IMR-90 (cell line): Measurements from ENCODE around the gene PERM1. TPM values are rescaled to one million over a fixed set of nuclear protein-coding genes. Genes with fewer than 3 reads are reported as not detected.

Source experiments
- ATAC-seq: fragments of 200-7000 bp; cut with Tn5 transposase; 2 replicates; pipeline ENCODE4 v1.9.1; 2020; ENCODE audit warnings: low read depth, mild to moderate bottlenecking, moderate library complexity
- BruUV-seq: library from RNA; stranded (reverse); fragments of 400-500 nt; replicated peaks from 2 replicates; lab custom pipeline; 2021; lab: Mats Ljungman, UMichigan
- CTCF ChIA-PET: fragments of 300-600 bp; formaldehyde crosslinking; extraction: SDS; loops from one replicate; lab custom pipeline; 2021; ENCODE audit warnings: antibody characterized with exemption; lab: Yijun Ruan, JAX
- POLR2A ChIA-PET: fragments of 300-600 bp; sonication (Branson Sonifier 250); formaldehyde crosslinking; loops from one replicate; lab custom pipeline; 2022; ENCODE audit warnings: antibody characterized with exemption; ENCODE audit not compliant: unreplicated experiment; lab: Charles Lee
- DNase-seq: peaks from one replicate; pipeline ENCODE4 v3.0.0; 2013
- H2AFZ ChIP-seq: replicated peaks from 2 replicates; pipeline ENCODE3; 2013; ENCODE audit warnings: low read length, mild to moderate bottlenecking; ENCODE audit not compliant: poor library complexity
- H2AK5ac ChIP-seq: 2 replicates; pipeline ENCODE4 v1.6.1; 2013; ENCODE audit warnings: low read depth, low read length, inconsistent platforms
- H2AK9ac ChIP-seq: replicated peaks from 2 replicates; pipeline ENCODE3; 2013; ENCODE audit warnings: mild to moderate bottlenecking, low read depth, low read length, moderate library complexity; ENCODE audit not compliant: poor library complexity
- H2BK120ac ChIP-seq: 2 replicates; pipeline ENCODE4 v1.6.1; 2013; ENCODE audit warnings: low read depth, low read length, inconsistent platforms
- H2BK15ac ChIP-seq: 3 replicates; pipeline ENCODE4 v1.6.1; 2013; ENCODE audit warnings: low read depth, low read length, inconsistent platforms
- H2BK20ac ChIP-seq: 2 replicates; pipeline ENCODE4 v1.6.1; 2013; ENCODE audit warnings: low read depth, mild to moderate bottlenecking, inconsistent platforms, low read length, moderate library complexity
- H2BK5ac ChIP-seq: 2 replicates; pipeline ENCODE4 v1.6.1; 2013; ENCODE audit warnings: mild to moderate bottlenecking, low read depth, low read length, inconsistent platforms; ENCODE audit not compliant: poor library complexity, severe bottlenecking
- H3K14ac ChIP-seq: replicated peaks from 2 replicates; pipeline ENCODE4 v1.6.1; 2013; ENCODE audit warnings: low read depth, low read length, inconsistent platforms
- H3K18ac ChIP-seq: 2 replicates; pipeline ENCODE4 v1.6.1; 2013; ENCODE audit warnings: low read depth, low read length, control low read depth
- H3K23ac ChIP-seq: 2 replicates; pipeline ENCODE4 v1.6.1; 2013; ENCODE audit warnings: low read depth, low read length, inconsistent platforms
- H3K27ac ChIP-seq: 2 replicates; pipeline ENCODE4 v1.5.1; 2013; ENCODE audit warnings: mild to moderate bottlenecking, control low read depth, low read length; ENCODE audit not compliant: insufficient read depth
- H3K27me3 ChIP-seq: 2 replicates; pipeline ENCODE4 v1.6.1; 2013; ENCODE audit warnings: low read length; ENCODE audit not compliant: control insufficient read depth, insufficient read depth
- H3K36me3 ChIP-seq: 2 replicates; pipeline ENCODE4 v1.6.1; 2013; ENCODE audit warnings: low read length, mixed read lengths; ENCODE audit not compliant: control insufficient read depth, insufficient read depth
- H3K4ac ChIP-seq: 2 replicates; pipeline ENCODE4 v1.6.1; 2013; ENCODE audit warnings: low read depth, low read length, inconsistent platforms
- H3K4me1 ChIP-seq: 2 replicates; pipeline ENCODE4 v1.6.1; 2013; ENCODE audit warnings: low read length, mixed read lengths; ENCODE audit not compliant: control insufficient read depth, insufficient read depth
- H3K4me2 ChIP-seq: 2 replicates; pipeline ENCODE4 v1.6.1; 2013; ENCODE audit warnings: low read depth, mild to moderate bottlenecking, control low read depth, low read length, moderate library complexity
- H3K4me3 ChIP-seq: 2 replicates; pipeline ENCODE4 v1.5.1; 2013; ENCODE audit warnings: low read depth, mild to moderate bottlenecking, control low read depth, low read length, moderate library complexity; ENCODE audit not compliant: insufficient read depth
- H3K56ac ChIP-seq: 2 replicates; pipeline ENCODE4 v1.6.1; 2013; ENCODE audit warnings: low read length, inconsistent platforms; ENCODE audit not compliant: insufficient read depth; ENCODE audit errors: extremely low read depth
- H3K79me1 ChIP-seq, 2 experiments: 2 replicates each; pipeline ENCODE4 v1.6.1; 2013; ENCODE audit warnings: low read length in 2 of 2, inconsistent platforms in 1 of 2, low read depth in 1 of 2
- H3K9ac ChIP-seq: 2 replicates; pipeline ENCODE4 v1.6.1; 2013; ENCODE audit warnings: low read depth, low read length, control low read depth
- H3K9me1 ChIP-seq: 2 replicates; pipeline ENCODE4 v1.6.1; 2013; ENCODE audit warnings: low read length, inconsistent platforms; ENCODE audit not compliant: insufficient read depth
- H3K9me3 ChIP-seq: 2 replicates; pipeline ENCODE4 v1.6.1; 2013; ENCODE audit warnings: low read length; ENCODE audit not compliant: control insufficient read depth, insufficient read depth
- H4K20me1 ChIP-seq: 2 replicates; pipeline ENCODE4 v1.6.1; 2013; ENCODE audit warnings: low read length, inconsistent platforms; ENCODE audit not compliant: insufficient read depth
- H4K5ac ChIP-seq: 2 replicates; pipeline ENCODE4 v1.6.1; 2013; ENCODE audit warnings: mild to moderate bottlenecking, low read depth, low read length, control low read depth
- H4K8ac ChIP-seq, 2 experiments: 2 replicates each; pipeline ENCODE4 v1.6.1; 2013; ENCODE audit warnings: low read depth in 2 of 2, low read length in 2 of 2, control low read depth in 1 of 2, inconsistent platforms in 1 of 2
- H4K91ac ChIP-seq: 2 replicates; pipeline ENCODE4 v1.6.1; 2013; ENCODE audit warnings: low read depth, low read length, inconsistent platforms; ENCODE audit not compliant: insufficient read depth
- BHLHE40 ChIP-seq: fragments of 150-350 bp; IDR thresholded peaks from 2 replicates; pipeline ENCODE4 v1.6.1; 2016; ENCODE audit warnings: mild to moderate bottlenecking, low read depth, low read length
- CEBPB ChIP-seq: IDR thresholded peaks from 2 replicates; pipeline ENCODE4 v1.6.1; 2012; ENCODE audit warnings: low read depth, low read length, improper control_type of control experiment
- CTCF ChIP-seq: conservative IDR thresholded peaks from 2 replicates; pipeline ENCODE4 v1.5.1; 2012; ENCODE audit warnings: mild to moderate bottlenecking, low read depth, low read length, improper control_type of control experiment
- FOS ChIP-seq: fragments of 150-350 bp; IDR thresholded peaks from 2 replicates; pipeline ENCODE4 v1.6.1; 2016; ENCODE audit warnings: low read depth, low read length
- MAFK ChIP-seq: IDR thresholded peaks from 2 replicates; pipeline ENCODE4 v1.6.1; 2012; ENCODE audit warnings: low read depth, low read length, improper control_type of control experiment
- MAZ ChIP-seq: IDR thresholded peaks from 2 replicates; pipeline ENCODE4 v1.6.1; 2012; ENCODE audit warnings: low read depth, mild to moderate bottlenecking, low read length, improper control_type of control experiment, moderate library complexity, borderline replicate concordance
- MXI1 ChIP-seq: IDR thresholded peaks from 2 replicates; pipeline ENCODE4 v1.6.1; 2012; ENCODE audit warnings: low read depth, mild to moderate bottlenecking, low read length, moderate library complexity, borderline replicate concordance
- NFE2L2 ChIP-seq: fragments of 150-350 bp; IDR thresholded peaks from 2 replicates; pipeline ENCODE4 v1.6.1; 2016; ENCODE audit warnings: low read depth, mild to moderate bottlenecking, low read length
- POLR2A ChIP-seq: IDR thresholded peaks from 2 replicates; pipeline ENCODE4 v1.6.1; 2012; ENCODE audit warnings: mild to moderate bottlenecking, low read depth, low read length
- RCOR1 ChIP-seq: IDR thresholded peaks from 2 replicates; pipeline ENCODE4 v1.6.1; 2012; ENCODE audit warnings: mild to moderate bottlenecking, low read length, improper control_type of control experiment; ENCODE audit not compliant: insufficient replicate concordance
- RFX5 ChIP-seq: IDR thresholded peaks from 2 replicates; pipeline ENCODE4 v1.8.0; 2012; ENCODE audit warnings: low read depth, mild to moderate bottlenecking, low read length, moderate library complexity
- SMC3 ChIP-seq: fragments of 150-350 bp; IDR thresholded peaks from 2 replicates; pipeline ENCODE4 v1.6.1; 2016; ENCODE audit warnings: low read depth, mild to moderate bottlenecking, antibody characterized with exemption, low read length, moderate library complexity
- USF2 ChIP-seq: fragments of 150-350 bp; IDR thresholded peaks from 2 replicates; pipeline ENCODE4 v1.6.1; 2017; ENCODE audit warnings: mild to moderate bottlenecking, antibody characterized with exemption, low read length, low read depth
- WGBS, 2 experiments: methylation state at CpG; one replicate each; pipeline versions ENCODE4 v1.1.5 to v1.1.7; 2013; ENCODE audit warnings: missing lambda C conversion rate in 2 of 2; ENCODE audit not compliant: insufficient read length in 1 of 2; ENCODE audit errors: extremely low coverage in 2 of 2; 5-methylcytosine and 5-hydroxymethylcytosine counted together
- dilution Hi-C: fragments of 300-500 bp; cut with HindIII; formaldehyde crosslinking; loops from one replicate; pipeline ENCODE4 v1.14.3; 2018; ENCODE audit warnings: low sequenced_read_pairs; ENCODE audit not compliant: unreplicated experiment
- in situ Hi-C: fragments of 300-500 bp; cut with MboI; formaldehyde crosslinking; loops from 3 replicates; pipeline ENCODE4 v1.14.3; 2019; ENCODE audit warnings: low sequenced_read_pairs, inconsistent platforms, mixed read lengths
- intact Hi-C: fragments of 100-400 bp; cut with micrococcal nuclease; formaldehyde crosslinking; loops from 2 replicates; pipeline ENCODE4 v1.10.0; 2022
- polyA plus RNA-seq, 3 experiments: library from polyadenylated mRNA; depleted of rRNA; stranded (reverse); fragments of >200 nt; gene quantifications; 2 replicates each; pipeline ENCODE4 v1.2.3, GENCODE V29; 2012; ENCODE audit warnings: low replicate concordance in 1 of 3
- total RNA-seq: library from RNA; depleted of rRNA; stranded (reverse); fragments of >200 nt; gene quantifications from 2 replicates; pipeline ENCODE4 v1.2.3, GENCODE V29; 2012
- TF ChIP-seq, protein P1 (sequence below): fragments of 150-350 bp; IDR thresholded peaks from 2 replicates; pipeline ENCODE4 v1.6.1; 2016; ENCODE audit warnings: low read depth, mild to moderate bottlenecking, low read length, moderate library complexity, borderline replicate concordance

Gene PERM1
- total and polyA plus RNA-seq, 2 of the 4 experiments (the other 2 are of a cell fraction): not detected

GRCh38 chr1:943545-944340 is 38.1 kb downstream of the PERM1 start:
- ChIA-PET CTCF (no interaction called here), POLR2A (no interaction called here)
- H4K91ac ChIP-seq: peak overlapping the region; percentile 74
- H3K18ac ChIP-seq: peak overlapping the region; percentile 53; the same call in 1 of the 2 replicates
- H3K56ac ChIP-seq: no peak overlapping the region
- 0 out of 4 replicates have a peak, but pooled peaks cover 0 to 5% of the 10 kb centered on the region in 2 experiments for H3K79me1 ChIP-seq
- no peak overlapping the region; the same call in 2 of the 3 replicates for H2BK15ac ChIP-seq
- no peaks in the 10 kb centered on the region for H3K9me3 ChIP-seq
- H4K8ac ChIP-seq: peak overlapping the region; percentile 24 to 25; a peak in 3 of 4 replicates
- peak overlapping the region; percentile 43; the same call in 1 of the 2 replicates for H2BK20ac ChIP-seq
- peak overlapping the region; percentile 8; the same call in 1 of the 2 replicates for H3K14ac ChIP-seq
- peak overlapping the region; percentile 64 for H3K4ac ChIP-seq
- in situ Hi-C loops (no loop called here), dilution Hi-C loops (no loop called here), intact Hi-C loops (no loop called here)
- H2BK120ac ChIP-seq: peak overlapping the region; percentile 42
- H3K9ac ChIP-seq: no peak overlapping the region; the same call in 1 of the 2 replicates
- 57% methylated on average over 4 of the region's 27 CpGs; no CpG with 5 or more reads in 1 of the 2 experiments for WGBS, 2 experiments
- H3K27ac ChIP-seq: peak overlapping the region; percentile 82
- H2AFZ ChIP-seq: no peak overlapping the region
- no peak overlapping the region for H3K23ac ChIP-seq
- no peaks in the 10 kb centered on the region for H3K9me1 ChIP-seq
- peak overlapping the region; percentile 35; the same call in 1 of the 2 replicates for H3K4me2 ChIP-seq
- H2AK5ac ChIP-seq: peak overlapping the region; percentile 70
- H3K36me3 ChIP-seq: peaks cover 31% of the 10 kb centered on the region
- H4K5ac ChIP-seq: peak overlapping the region; percentile 21; the same call in 1 of the 2 replicates
- H3K27me3 ChIP-seq: no peaks in the 10 kb centered on the region
- BruUV-seq: no TSS peak
- DNase-seq (no peak), ATAC-seq (no peak)
- peaks cover 16% of the 10 kb centered on the region for H4K20me1 ChIP-seq
- H3K4me3 ChIP-seq: no peak overlapping the region
- H2BK5ac ChIP-seq: peak overlapping the region; percentile 72
- peak overlapping the region; percentile 56 for H2AK9ac ChIP-seq
- peaks cover 45% of the 10 kb centered on the region for H3K4me1 ChIP-seq
- TF ChIP-seq RFX5 (no peak), MAFK (no peak), BHLHE40 (no peak), USF2 (no peak), MXI1 (no peak), NFE2L2 (no peak), CEBPB (no peak), SMC3 (no peak), RCOR1 (no peak), POLR2A (no peak), FOS (no peak), CTCF (no peak), MAZ (no peak)
- TF ChIP-seq, protein P1, sequence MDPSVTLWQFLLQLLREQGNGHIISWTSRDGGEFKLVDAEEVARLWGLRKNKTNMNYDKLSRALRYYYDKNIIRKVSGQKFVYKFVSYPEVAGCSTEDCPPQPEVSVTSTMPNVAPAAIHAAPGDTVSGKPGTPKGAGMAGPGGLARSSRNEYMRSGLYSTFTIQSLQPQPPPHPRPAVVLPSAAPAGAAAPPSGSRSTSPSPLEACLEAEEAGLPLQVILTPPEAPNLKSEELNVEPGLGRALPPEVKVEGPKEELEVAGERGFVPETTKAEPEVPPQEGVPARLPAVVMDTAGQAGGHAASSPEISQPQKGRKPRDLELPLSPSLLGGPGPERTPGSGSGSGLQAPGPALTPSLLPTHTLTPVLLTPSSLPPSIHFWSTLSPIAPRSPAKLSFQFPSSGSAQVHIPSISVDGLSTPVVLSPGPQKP: no peak
